Measurements from ENCODE around the gene FAM174B. TPM values are rescaled to one million over a fixed set of nuclear protein-coding genes. Genes with fewer than 3 reads are reported as not detected.
A peak's percentile ranks its signal among the peaks of the same experiment; 100 is the strongest.

FAM174B gene
- total RNA-seq, 1 donor from 2014 or later: 33.2 TPM

DNA sequence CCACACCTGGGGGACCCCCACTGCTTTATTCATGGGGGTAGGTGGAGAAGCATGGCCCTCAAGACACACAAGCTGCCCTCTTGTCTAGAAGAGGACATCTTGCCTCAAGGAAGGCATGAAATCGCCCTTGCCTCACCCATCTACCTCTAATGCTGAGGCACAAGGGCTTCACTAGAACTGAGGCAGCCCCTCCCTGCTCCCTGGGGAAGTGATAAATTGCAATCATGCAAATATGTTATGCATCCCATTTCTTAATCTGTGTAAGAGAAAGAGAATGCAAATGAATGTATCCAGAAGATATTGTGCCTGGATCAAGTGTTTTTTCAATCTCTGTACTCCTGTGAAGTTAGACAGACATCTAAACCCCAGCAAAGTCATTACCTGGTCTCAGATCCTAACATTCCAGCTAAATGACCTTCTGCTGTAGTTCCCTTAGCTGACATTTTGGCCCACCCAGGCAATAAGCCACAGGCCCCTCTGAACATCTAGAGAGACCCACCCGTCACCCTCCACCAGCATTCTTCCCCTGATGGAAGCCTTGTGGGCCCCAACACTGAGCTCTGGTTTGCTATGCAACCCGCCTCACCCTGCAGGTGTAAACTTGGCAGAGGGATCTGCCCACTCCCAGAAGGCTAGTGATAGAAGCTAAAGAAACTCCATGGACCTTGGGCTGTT is 53.8 kb downstream of the FAM174B start:
- TF ChIP-seq CTCF (conservative IDR thresholded peaks at IDR 0.05): no peak
- peaks cover 10% of the 10 kb centered on the region for H3K4me1 Mint-ChIP-seq (ENCODE audit: unreplicated experiment)
- H3K36me3 Mint-ChIP-seq: no peaks in the 10 kb centered on the region
- no peak overlapping the region for H3K27ac Mint-ChIP-seq
- no peaks in the 10 kb centered on the region for H3K27me3 Mint-ChIP-seq
- H3K9me3 Mint-ChIP-seq: peaks cover 16% of the 10 kb centered on the region
- DNase-seq (ENCODE audit: extremely low spot score, unreplicated experiment): no peak
- no peak overlapping the region for H3K4me3 Mint-ChIP-seq

DNA sequence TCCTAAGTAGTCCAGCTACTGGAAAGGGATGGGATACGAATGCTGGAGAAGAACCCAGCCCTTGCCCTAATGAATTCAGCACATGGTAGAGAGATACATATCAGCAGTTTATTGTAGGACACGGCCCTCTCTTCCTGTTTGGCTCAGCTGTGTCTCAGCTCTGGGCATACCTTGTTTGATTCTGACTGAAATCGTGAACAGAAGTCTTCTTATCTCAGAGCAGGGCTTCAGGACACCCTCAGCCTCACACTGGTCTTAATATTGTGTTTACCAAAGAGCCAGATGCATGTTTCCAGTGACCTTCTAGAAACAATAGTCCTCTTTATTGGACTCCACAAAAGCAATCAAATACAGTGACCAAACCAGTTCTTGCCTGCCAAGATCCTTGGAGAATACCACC is 54.7 kb downstream of the FAM174B start:
- H3K27me3 Mint-ChIP-seq: no peaks in the 10 kb centered on the region
- no peak overlapping the region for H3K4me3 Mint-ChIP-seq
- DNase-seq (ENCODE audit: extremely low spot score, unreplicated experiment): no peak
- no peak overlapping the region for H3K27ac Mint-ChIP-seq
- peaks cover 14% of the 10 kb centered on the region for H3K4me1 Mint-ChIP-seq (ENCODE audit: unreplicated experiment)
- H3K36me3 Mint-ChIP-seq: no peaks in the 10 kb centered on the region
- no peak for TF ChIP-seq CTCF (conservative IDR thresholded peaks at IDR 0.05)
- peaks cover 10% of the 10 kb centered on the region for H3K9me3 Mint-ChIP-seq

- H3K9me3 Mint-ChIP-seq: peaks cover 5% of the 10 kb centered on the region
- H3K4me3 Mint-ChIP-seq: no peak overlapping the region
- no peak for DNase-seq (ENCODE audit: extremely low spot score, unreplicated experiment)
- peaks cover 20% of the 10 kb centered on the region for H3K4me1 Mint-ChIP-seq (ENCODE audit: unreplicated experiment)
- no peaks in the 10 kb centered on the region for H3K36me3 Mint-ChIP-seq
- no peak overlapping the region for H3K27ac Mint-ChIP-seq
- no peaks in the 10 kb centered on the region for H3K27me3 Mint-ChIP-seq
- no peak for TF ChIP-seq CTCF (conservative IDR thresholded peaks at IDR 0.05)
These were observed 56.1 kb downstream of the FAM174B start for GRCh38 chr15:92599394-92599970.

- DNase-seq (ENCODE audit: extremely low spot score, unreplicated experiment): no peak
- Mint-ChIP-seq H3K9me3 (no peaks in the 10 kb centered on the region), H3K27me3 (peaks cover 4% of the 10 kb centered on the region), H3K27ac (peak overlapping the region; percentile 65), H3K4me1 (ENCODE audit: unreplicated experiment) (peaks cover 20% of the 10 kb centered on the region), H3K4me3 (peak overlapping the region; percentile 8), H3K36me3 (peaks cover 4% of the 10 kb centered on the region)
- no peak for TF ChIP-seq CTCF (conservative IDR thresholded peaks at IDR 0.05)
These were observed 58.0 kb downstream of the FAM174B start for GRCh38 chr15:92597548-92597947.

DNA sequence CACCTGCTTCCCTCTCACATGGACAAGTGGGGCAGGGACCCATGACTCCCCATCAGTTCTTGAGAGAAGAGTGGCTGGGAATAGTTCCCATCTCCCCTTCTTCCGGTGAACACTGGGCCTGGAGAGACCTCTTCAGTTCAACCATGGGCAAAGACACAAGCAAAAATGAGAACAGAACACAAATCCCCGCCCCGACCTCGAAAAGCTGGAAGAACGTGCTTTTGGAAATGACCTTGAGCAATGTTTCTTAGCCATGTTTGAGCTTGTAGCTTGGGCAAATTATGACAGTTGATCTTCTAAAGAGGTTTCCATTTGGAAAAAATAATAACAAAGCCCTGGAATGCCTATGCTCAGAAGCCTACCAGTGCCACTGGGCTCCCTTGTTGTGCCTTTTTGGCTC is 59.0 kb downstream of the FAM174B start:
- no peaks in the 10 kb centered on the region for H3K9me3 Mint-ChIP-seq
- no peak overlapping the region for H3K27ac Mint-ChIP-seq
- H3K36me3 Mint-ChIP-seq: peaks cover 4% of the 10 kb centered on the region
- H3K4me1 Mint-ChIP-seq (ENCODE audit: unreplicated experiment): peaks cover 25% of the 10 kb centered on the region
- TF ChIP-seq CTCF (conservative IDR thresholded peaks at IDR 0.05): no peak
- DNase-seq (ENCODE audit: extremely low spot score, unreplicated experiment): no peak
- no peak overlapping the region for H3K4me3 Mint-ChIP-seq
- H3K27me3 Mint-ChIP-seq: peaks cover 4% of the 10 kb centered on the region

Measured in type B pancreatic cell (in vitro differentiated cells).